MM.1S (cell line): ENCODE results near the gene LPAR6.

Experiments
- CTCF ChIP-seq: fragments of 300-600 bp; sonication (generic); IDR thresholded peaks from 2 replicates; pipeline ENCODE4 v1.5.1; 2016; ENCODE audit warnings: antibody characterized with exemption, low read length, mixed read lengths
- EZH2 ChIP-seq: fragments of 300-600 bp; sonication (generic); optimal IDR thresholded peaks from 2 replicates; pipeline ENCODE3; 2017; ENCODE audit warnings: low read depth, mild to moderate bottlenecking, antibody characterized with exemption, low read length, mixed read lengths

GRCh38 chr13:48383384-48383783 lies 29.5 kb downstream of the LPAR6 start:
- no peak for TF ChIP-seq EZH2
- TF ChIP-seq CTCF: no peak
